ENCODE measurements around the gene SAC3D1.
"Not testable (repeated sequence)": the region's sequence is repeated elsewhere in the genome, so short reads cannot be mapped to it uniquely, and the experiment has no call there.

The SAC3D1 gene

DNA sequence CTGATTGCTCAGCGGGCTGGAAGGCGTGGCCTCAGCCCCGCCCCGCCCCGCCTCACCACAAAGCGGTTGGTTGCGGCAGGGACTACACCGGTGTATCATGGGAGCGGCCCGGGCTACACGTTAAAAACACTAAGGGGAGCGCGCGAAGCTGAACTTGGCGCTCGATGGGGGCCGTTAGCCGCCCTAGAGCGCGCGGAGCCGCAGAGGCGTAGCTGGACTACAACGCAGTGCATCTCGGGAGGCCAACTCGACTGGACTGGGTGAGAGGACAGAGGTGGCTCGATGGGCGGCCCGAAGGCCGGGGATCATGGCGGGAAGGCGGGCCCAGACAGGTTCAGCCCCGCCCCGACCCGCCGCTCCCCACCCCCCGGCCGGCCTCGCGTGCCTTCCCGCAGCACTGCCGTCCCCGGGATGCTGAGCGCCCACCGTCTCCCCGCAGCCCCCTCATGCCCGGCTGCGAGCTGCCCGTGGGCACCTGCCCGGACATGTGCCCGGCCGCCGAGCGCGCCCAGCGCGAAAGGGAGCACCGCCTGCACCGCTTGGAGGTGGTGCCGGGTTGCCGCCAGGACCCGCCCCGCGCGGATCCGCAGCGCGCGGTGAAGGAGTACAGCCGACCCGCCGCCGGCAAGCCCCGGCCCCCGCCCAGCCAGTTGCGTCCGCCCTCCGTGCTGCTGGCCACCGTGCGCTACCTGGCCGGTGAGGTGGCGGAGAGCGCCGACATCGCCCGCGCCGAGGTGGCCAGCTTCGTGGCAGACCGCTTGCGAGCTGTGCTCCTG, at the start of gene SAC3D1:
SAC3D1 (plus strand) TSS at position 364 of the 776 bp plus-strand sequence; CDS start at position 447, 83 bp downstream.
- peak; percentile 89 for DNase-seq (ENCODE audit: low read depth in 2 of 2)

DNA sequence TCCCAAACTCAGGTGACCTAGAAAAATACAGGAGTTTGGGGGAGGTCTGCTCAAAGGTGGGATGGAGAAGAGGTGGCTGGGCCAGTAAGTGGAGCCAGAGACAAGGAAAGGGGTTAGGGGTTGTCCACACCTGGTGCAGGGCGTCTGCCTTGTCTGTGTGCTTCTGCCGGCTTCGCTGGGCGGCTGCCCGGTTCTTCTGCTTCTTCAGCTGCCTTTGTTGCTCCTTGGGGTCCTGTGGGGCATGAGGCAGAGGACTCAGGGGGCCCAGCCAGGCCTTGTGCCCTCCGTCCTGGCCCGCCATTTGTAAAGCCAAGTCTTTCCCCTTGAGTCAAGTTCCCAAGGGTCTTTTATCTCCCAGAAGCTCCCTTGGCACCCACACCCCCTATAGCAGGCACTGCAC, 46.7 kb upstream of the SAC3D1 start:
- no peak for DNase-seq (ENCODE audit: low read depth in 2 of 2)

DNA sequence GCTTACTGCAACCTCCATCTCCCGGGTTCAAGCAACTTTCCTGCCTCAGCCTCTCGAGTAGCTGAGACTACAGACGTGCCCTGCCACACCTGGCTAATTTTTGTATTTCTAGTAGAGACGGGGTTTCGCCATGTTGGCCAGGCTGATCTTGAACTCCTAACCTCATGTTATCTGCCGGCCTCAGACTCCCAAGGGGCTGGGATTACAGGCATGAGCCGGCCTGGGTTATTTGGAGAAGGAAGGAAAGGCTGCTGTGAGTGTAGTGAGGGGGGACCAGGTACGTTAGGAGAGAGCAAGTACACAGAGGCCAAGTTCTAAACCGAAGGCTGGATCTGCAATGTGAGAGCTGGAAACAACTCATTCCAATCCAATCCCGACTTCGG, 44.7 kb upstream of the SAC3D1 start:
- no peak for DNase-seq (ENCODE audit: low read depth in 2 of 2)

DNA sequence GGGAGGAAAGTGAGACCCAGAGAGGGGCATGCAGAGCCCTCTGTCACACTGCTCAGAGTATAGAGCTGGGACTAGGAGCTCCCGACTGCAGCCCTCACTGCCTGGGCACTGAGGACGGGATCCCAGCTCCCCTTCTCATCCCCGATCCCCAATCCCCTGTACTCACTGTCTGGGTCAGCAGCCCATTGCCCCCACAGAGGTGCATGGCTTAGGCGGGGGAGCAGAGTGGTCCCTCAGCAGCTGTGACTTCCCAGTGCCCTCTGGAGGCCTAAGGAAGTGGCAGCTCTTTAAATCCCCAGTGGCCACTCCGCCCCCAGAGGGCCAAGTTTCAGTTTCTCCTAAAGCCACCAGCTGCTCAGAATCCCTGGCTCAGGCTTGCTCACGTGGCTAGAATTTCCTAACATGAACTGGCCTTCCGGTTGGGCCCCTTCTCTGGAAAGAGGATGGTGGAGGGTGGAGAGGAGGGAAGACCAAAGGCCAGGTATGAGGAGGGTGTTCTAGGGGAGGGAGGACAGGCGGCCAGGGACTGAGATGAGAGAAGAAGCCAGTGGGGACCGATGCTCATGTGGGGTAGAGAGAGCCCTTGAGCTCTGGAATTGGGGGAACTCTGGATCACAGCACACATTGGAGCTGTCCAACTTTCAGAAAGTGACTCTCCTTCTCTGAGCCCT, 44.2 kb upstream of the SAC3D1 start, which contains the start of gene BATF2:
BATF2 (minus strand) TSS at position 262 of the 671 bp plus-strand sequence; CDS start at position 205, 57 bp downstream.
- DNase-seq (ENCODE audit: low read depth in 2 of 2): no peak

DNA sequence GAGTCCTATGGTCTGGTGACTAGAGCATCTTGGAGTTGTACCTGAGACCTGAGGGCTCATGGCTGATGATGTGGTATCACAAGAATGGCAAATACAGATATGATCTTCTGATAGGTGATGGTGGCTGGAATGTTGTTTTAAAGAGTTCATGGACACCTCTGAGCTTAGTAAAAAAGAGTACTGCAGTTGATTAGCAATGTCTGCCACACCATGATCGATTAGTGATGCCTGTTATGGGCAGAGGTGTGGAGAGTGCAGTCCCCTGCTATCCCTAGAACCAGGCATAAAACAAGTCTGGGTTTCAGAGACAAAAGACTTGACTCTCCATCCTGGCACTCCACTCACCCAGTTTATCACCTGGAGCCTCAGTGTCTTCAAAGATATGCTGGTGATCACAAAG, 42.9 kb upstream of the SAC3D1 start:
- no peak for DNase-seq (ENCODE audit: low read depth in 2 of 2)

DNA sequence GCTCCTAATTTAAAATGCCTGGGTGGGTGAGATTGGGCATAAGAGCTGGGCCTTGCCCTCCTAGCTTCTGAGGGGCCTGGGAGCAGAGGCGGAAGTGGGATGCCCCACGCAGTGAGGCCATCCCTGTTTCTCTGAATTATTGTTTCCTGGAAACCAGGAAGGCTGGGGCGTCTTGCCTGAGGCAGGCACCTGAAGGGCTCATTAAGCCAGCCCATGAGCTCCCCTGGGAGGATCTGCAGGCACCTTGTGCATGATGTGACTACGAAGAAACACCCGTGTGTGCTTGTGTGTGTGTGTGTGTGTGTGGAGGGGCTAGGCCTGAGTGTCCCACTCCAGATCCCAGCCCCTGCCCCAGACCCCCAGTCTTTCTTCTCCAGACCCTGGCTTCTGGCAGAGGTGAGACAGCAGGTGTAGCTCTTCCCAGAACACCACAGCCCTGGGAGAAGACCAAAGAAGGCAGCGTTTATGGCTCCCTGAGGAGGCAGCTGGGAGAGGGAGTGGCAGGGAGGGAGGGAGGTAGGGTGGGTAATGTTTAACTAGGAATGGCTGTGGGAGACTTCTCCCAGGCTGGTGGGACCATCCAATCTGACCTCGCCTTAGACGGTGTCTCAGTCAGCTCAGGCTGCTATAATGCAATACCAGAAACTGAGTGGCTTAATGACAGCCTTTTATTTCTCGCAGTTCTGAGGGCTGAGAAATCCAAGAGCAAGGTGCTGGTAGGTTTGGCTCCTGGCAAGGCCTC, 42.1 kb upstream of the SAC3D1 start:
- DNase-seq (ENCODE audit: low read depth in 2 of 2): no peak

DNA sequence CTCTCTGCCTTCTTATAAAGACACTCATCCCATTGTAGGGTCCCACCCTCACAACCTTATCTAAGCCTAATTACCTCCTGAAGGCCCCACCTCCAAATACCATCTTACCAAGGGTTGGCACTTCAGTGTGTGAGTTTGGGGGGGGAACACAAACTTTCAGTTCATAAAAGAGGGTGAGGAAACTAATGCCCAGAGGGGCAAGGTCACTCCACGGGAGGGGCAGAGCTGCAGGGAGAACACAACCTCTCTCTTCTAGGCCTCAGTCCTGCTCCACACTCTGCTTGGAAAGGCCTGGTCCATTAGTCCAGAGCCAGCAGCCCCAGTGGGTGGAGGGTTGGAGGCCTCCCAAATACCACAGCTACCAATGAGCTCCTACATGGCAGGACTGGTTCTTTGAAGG, 41.5 kb upstream of the SAC3D1 start:
- no peak for DNase-seq (ENCODE audit: low read depth in 2 of 2)

DNA sequence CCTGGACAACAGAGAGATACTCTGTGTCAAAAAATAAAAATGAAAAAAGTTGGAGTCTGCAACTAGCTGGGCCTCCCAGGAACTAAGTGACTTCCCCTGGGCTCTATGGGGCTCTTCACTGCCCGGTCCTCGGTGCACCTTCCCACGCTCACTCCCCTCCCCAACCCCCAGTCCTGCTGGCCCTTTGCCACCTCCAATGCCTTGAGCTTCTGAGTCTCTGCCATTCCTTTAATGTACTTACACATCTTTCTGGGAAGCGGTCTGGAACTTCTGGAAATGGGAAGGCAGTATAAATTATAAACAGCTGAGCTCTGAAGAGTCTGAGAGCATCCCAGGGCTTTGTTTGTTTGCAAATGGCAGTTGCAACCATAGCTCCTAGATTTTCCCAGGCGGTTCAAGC, 38.3 kb upstream of the SAC3D1 start:
- DNase-seq (ENCODE audit: low read depth in 2 of 2): no peak

DNA sequence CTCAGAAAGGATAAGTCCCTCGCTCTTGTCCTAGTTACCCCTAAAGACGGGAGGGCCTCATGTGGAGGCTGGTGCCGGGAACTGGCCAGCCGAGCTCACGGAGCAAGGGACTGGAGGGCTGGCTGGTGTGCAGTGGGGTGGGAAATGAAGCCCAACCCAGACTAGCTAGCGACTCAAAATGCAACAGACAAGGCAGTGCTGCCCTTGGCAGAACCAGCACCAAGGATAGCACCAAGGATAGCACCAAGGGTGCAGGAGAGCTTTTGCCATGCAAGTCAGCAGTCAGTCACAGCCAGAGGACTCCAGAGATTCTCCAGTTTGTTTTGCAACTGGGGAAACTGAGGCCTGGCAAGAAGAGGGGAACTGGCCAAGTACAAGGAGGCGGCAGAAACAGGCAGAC, 37.7 kb upstream of the SAC3D1 start:
- DNase-seq (ENCODE audit: low read depth in 2 of 2): no peak

DNA sequence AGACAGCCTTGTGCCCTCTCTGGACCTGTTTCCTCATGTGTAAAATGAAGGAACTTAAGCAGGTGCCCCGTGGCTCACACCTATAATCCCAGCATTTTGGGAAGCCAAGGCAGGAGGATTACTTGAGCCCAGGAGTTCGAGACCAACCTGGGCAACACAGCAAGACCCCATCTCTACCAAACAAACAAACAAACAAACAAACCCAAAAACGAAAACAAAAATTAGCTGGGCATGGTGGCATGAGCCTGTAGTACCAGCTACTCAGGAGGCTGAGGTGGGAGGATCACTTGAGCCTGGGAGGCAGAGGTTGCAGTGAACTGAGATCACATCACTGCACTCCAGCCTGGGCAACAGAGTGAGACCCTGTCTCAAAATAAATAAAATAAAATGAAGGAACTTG, 37.0 kb upstream of the SAC3D1 start:
- not testable (repeated sequence) for DNase-seq (ENCODE audit: low read depth in 2 of 2)

DNA sequence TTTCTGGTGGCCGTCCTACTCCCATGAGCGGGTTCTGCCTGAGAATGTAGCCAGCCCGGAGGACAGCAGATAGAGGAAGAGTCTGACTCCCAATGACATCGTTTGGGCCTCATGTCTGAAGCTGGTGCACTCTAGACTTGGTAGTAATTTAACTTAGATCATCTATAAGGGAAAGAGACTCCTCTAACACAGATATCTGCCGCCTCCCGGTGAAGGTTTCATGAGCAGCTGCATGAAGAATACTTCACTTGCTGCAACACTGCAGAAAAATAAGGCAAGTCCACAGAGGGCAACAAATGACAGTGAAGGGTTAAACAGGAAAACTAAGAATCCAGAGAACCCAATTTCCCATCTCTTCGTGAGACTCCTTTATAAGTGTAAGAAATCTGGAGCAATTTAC, 33.0 kb upstream of the SAC3D1 start:
- DNase-seq (ENCODE audit: low read depth in 2 of 2): no peak

DNA sequence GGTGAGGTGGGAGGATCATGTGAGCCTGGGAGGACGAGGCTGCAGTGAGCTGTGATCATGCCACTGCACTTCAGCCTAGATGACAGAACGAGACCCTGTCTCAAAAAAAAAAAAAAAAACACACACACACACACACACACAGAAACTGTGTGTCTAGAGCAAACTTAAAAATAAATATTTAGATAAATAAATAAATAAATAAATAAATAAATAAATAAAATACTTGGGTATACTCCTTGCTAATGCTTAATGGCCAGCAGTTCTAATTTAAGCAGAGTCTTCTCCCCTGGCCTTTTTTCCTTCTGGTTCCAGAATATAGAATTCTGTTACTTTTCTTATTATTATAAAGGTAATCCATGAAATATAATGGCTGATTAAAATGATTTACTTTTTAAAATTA, 32.1 kb upstream of the SAC3D1 start:
- no peak for DNase-seq (ENCODE audit: low read depth in 2 of 2)

DNA sequence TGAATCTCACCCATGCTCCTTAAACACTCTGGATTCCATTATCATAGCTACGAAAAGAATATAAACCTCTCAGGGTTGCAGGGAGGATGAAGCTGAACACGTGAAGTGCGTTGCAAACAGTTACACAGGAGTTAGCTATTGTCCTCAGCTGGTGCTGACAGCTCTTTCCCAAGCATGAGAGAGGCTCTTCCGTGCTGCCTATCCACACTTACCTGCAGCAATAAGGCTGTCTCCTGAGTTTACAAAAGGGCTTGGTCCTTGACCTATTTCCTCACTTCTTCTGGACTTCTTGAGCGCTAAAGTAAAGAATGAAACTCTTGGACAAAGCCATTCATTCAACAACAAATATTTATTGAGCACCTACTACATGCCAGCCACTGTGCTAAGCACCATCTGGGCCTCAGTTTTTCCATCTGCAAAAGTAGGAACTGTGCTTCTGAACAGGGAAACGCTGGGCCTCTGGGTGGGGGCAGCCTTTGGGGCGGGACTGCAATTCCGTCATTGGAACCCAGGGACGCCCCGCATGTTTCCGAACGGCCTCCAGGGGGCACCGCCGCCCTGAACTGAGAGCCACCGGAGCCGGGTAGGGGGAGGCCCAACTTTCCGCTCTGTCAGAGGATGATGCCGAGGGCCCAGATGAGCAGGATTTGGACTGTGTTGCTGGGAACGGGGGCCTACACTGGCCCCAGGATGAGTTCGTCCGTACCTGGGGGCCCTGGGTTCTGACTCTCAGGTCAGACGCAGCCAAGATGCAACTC, 27.7 kb upstream of the SAC3D1 start:
- DNase-seq (ENCODE audit: low read depth in 2 of 2): peak; percentile 85

DNA sequence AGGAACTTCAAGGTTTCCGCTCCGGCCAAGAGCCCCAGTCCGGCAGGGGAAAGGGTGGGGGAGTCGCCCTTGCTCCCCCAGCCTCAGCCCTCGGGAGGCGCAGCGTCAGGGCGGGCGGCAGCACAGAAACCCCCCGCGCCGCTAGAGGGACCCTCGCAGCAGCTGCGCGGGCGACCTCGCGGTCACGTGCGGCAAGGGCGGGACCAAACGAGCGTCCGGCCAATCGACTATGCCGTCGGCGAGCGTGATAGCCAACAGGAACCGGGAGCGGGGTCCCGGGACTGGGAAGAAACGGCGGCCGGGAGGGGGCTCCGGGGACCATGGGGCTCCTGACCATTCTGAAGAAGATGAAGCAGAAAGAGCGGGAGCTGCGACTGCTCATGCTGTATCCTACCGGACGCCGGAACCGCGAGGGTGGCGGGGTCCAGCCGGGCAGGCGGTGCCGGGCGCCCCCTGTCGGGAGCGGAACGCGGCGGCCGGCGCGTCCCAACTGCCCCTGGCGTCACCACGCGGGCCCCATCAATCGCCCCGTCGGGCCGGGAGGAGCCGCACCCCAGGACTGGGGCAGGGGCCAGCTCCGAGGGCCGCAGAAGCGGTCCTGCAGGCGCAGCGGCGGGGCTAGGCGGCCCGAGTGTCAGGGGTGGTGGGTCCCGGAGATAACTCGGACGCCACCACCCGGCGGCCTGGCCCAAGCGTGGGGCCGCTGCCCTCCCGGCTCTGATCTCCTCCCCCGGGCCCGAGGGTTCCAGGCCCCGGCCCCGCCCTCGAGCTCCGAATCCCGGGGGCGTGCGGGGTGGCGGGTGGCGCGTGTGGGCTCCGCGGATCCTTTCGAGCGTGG, 26.9 kb upstream of the SAC3D1 start, which contains the start of gene ARL2:
ARL2 (plus strand) TSS at position 273 of the 838 bp plus-strand sequence; CDS start at position 321, 48 bp downstream.
- peak; percentile 82 to 85 for DNase-seq (ENCODE audit: low read depth in 2 of 2)

DNA sequence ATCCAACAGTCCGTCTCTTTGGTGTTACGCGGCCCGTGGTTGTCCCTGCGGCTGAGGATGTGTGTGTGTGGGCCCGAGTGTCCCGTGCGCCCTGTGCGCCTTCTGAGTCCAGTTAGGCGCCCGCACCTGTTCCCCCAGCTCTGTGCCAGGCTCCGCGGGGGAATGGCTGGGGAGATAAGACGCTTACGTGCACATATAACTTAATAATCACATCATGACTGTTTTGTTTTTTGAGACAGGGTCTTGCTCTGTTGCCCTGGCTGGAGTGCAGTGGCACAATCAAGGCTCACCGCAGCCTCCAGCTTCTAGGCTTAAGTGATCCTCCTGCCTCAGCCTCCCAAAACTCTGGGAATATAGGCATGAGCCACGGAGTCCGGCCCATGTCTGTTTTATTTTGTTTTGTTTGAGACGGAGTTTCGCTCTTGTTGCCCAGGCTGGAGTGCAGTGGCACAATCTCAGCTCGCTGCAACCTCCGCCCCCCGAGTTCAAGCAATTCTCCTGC, 26.2 kb upstream of the SAC3D1 start:
- no peak for DNase-seq (ENCODE audit: low read depth in 2 of 2)

DNA sequence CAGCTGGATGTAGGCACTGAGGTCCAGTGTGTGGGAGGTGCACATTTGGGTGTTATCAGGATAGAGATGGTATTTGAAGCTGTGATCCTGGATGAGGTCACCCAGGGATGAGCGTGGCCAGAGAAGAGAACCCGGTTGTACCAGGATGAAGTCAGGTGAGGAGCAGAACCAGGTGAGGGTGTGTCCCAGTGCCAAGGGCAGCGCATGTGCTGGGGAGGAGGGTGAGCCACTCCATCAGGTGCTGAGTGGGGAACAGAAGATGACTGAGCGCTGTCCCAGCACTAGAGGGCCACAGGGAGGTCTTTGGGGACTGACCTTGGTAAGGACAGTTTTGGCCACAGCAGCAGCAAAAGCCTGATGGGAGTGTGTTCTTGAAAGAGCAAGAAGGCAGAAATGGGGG, 24.3 kb upstream of the SAC3D1 start:
- no peak for DNase-seq (ENCODE audit: low read depth in 2 of 2)

DNA sequence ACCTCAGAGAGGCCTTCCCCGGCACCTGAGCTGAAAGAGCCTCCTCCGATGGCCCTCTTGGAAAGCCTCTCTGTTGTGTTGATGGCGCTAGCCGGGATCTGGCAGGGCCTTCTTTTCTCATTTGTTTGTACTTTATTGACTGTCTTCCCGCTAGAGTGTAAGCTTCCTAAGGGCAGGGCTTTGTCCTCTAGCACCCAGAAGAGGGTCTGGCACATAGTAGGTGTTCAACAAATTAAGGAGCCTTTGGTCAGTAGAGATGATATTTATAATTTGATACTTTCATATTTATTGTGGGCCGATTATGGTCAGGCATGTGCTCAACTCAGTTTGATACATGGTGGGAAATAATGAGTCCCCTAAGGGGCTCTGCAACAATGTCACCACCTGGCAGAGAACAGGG, 23.1 kb upstream of the SAC3D1 start:
- no peak for DNase-seq (ENCODE audit: low read depth in 2 of 2)

DNA sequence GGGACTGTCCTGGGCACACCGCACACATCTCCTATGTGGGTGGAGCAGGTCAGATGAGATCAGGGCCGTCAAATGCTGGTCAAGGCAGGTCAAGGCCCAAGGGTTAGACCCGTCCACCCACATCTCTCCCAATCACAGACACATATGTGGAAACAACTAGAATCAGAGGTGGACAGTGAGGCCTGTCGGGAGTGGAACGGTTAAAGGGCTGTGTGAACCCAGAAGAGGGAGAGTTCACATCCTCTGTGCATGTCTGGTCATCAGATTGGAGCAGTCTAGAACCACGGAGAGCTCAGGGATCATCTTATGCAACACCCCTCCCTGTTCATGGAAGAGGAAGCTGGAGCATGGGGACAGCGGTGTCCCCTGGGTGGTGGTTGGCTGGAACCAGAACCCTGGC, 21.2 kb upstream of the SAC3D1 start:
- DNase-seq (ENCODE audit: low read depth in 2 of 2): no peak

DNA sequence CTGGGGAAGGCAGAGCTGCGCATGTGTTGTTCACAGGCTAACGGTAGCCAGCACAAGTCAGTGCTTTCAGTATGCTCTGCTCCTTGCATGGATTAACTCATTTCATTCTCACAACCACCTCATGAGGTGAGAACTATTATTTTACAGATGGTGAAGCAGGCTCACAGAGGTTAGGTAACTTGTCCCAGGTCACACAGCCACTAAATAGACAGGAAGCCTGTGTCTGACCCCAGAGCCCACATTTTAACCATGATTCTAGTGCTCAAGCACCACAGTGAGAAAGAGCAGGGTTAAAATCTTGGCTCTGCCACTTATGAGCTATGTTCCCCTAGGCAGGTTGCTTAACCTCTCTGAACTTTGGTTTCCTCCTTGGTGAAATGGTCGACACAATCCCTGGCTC, 20.0 kb upstream of the SAC3D1 start:
- DNase-seq (ENCODE audit: low read depth in 2 of 2): no peak

DNA sequence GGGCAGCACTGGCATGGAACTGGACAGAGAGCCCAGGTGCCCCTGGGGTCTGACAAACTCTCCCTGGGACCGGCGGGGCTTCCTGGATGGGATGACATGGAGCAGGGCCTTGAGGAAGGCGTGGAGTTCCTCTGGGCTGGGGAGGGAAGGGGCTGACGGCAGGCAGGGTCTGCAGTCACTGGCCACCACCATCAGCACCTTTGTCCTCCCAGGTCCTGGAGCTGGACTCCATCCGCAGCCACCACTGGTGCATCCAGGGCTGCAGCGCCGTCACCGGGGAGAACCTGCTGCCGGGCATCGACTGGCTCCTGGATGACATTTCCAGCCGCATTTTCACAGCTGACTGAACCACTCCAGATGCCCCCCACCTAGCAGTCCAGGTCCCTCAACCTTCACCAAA, 19.5 kb upstream of the SAC3D1 start:
- DNase-seq (ENCODE audit: low read depth in 2 of 2): no peak

DNA sequence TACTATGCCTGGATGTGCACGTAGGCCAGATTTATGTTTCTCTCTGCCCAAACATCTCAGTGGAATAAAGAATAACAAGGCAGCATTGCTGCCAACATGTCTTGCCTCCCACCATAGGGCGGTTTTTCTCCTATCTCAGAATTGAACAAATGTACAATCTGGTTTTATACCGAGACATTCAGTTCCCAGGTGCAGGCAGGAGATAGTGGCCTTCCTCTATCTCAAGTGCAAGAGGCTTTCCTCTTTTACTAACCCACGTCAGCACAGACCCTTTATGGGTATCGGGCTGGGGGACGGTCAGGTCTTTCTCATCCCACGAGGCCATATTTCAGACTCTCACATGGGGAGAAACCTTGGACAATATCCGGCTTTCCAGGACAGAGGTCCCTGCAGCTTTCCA, 17.5 kb upstream of the SAC3D1 start:
- DNase-seq (ENCODE audit: low read depth in 2 of 2): not testable (repeated sequence)
